G401.6 (cell line): ENCODE results near the gene C19orf33.
"Not testable (repeated sequence)": the region's sequence is repeated elsewhere in the genome, so short reads cannot be mapped to it uniquely, and the experiment has no call there.

ENCODE experiments used
- FAIRE-seq: peaks from 2 replicates; lab custom pipeline; 2012; peaks lifted over from hg19 to GRCh38; lab: Jason Lieb, UNC

The C19orf33 gene

DNA sequence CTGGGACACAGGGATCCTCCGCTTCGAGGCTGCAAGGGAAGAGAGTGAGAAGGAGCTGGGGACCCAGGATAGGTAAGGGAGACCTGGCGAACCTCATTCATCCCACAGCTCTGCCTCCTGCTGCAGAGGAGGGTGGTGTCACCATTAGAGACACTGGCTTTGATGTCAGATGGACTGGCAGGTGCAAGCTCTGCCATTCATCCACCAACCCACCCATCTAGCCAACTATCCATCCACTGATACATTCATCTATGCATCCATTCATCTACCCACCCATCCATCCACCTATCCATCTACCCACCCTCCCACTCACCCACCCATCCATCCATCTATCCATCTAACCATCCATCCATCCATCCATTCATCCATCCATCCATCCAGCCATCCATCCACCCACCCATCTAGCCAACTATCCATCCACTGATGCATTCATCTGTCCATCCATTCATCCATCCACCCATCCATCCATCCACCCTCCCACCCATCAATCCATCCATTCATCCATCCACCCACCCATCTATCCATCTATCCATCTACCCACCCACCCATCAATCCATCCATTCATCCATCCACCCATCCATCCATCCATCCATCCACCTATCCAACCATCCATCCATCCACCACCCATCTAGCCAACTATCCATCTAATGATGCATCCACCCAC lies 5.7 kb downstream of the C19orf33 start:
- no peak for FAIRE-seq

DNA sequence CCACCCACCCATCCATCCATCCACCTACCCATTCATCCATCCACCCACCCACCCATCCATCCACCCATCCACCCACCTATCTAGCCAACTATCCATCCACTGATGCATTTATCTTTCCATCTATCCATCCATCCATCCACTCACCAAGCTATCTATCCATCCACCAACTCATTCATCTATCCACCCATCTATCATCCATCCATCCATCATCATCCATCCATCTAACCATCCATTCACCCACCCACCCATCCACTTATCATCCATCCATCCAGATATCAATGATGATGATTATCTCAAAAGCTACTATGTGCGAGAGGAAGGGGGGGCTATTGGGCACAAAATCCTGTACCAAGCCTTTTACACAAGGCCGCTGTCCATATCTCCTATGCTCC lies 6.2 kb downstream of the C19orf33 start:
- no peak for FAIRE-seq

DNA sequence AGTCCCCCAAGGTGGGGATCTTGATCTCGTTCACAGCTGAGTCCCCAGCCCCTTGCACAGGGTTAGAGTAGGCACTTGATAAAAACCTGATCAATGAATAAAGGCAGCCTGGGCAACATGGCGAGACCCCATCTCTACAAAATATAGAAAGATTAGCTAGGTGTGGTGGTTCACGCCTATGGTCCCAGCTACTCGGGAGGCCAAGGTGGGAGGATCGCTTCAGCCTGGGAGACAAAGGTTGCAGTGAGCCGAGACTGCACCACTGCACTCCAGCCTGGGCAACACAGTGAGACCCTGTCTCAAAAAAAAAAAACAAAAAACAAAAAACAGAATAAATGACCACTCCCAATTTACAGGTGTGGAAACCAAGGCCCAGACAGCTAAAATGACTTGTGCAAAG lies 6.9 kb downstream of the C19orf33 start:
- no peak for FAIRE-seq

DNA sequence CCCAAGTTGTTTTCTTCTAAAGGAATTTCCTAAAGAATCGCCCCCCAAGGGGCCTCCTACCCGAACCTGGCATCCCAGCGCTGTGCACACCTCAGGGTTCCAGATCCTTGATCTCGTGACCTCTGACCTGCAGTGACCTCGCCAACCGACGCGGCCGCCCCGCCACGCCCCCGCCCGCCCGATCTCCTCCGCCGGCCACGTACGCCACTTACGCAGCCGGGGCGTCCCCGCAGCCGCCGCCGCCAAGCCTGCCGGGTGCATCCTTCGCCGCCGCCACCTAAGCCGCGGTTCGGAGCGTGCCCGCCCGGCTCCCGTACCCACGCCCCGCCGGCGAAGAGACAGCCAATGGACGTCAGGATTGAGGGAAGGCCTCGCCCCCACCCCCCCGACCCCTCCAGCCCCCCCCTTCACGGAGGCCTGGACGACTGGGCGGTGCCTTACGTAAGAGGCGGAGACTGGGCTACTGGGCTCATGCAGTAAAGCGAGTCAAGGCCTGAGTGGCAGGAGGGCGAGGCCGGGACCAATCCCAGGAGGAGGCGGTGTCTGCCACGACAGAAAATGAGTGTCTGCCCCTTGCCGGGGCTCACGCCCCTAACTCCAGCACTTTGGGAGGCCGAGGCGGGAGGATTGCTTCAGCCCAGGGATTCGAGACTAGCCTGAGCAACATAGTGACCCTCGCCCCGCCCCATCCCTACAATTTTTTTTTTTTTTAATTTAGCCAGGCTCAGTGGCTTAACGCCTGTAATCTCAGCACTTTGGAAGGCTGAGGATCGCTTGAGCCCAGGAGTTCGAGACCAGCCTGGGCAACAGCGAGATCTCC lies 11.8 kb downstream of the C19orf33 start, which contains the start of gene YIF1B:
Gene YIF1B (minus strand): TSS at position 291 of the 820 bp plus-strand sequence. CDS start 30 bp downstream, at position 261.
- FAIRE-seq, result peak; percentile 91

DNA sequence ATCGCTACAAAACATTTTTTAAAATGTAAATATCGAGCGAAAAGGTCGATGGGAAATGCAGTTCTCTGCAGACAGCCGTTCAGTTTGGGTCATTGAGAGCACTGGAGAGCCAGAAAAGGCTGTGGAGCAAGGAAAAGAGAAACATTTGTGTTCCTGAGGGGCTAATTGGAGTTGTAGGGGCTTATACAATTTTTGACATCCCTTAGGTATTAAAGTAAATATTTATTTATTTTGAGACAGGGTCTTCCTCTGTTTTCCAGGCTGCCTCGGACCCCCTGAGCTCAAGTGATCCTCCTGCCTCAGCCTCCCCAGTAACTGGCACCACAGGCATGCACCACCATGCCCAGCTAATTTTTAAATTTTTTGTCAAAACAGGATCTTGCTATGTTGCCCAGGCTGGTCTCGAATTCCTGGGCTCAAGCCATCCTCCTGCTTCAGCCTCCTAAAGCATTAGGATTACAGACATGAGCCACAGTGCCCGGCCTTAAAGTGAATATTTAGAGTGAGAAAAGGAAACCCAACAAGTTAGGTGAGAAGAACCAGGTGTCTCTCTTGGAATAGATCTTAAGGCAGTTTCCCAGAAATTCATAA lies 12.5 kb downstream of the C19orf33 start:
- FAIRE-seq, result no peak

DNA sequence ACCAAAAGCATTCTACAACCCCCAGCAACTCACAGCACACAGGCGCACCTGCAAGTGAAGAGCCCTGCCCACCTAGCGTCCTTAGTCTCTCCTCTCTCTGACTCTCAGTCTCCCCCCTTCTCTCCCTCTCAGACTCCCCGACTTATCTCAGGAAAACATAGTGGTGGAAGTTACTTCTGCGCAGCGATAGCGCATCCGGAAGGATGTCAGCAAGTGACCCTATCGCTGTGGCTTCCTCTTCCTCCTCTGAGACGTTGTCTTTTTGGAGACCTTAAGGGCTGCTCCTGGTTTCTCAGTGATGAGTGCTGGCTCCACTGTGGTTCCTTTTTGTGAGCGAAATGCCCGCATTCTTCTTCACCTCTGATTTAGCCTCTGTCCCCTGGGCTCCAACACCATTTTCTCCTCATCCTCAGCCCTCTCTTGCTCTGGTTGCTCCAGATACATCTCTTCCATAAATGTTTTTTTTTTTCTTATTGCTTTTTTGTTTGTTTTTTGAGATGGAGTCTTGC lies 13.1 kb downstream of the C19orf33 start:
- no peak for FAIRE-seq

DNA sequence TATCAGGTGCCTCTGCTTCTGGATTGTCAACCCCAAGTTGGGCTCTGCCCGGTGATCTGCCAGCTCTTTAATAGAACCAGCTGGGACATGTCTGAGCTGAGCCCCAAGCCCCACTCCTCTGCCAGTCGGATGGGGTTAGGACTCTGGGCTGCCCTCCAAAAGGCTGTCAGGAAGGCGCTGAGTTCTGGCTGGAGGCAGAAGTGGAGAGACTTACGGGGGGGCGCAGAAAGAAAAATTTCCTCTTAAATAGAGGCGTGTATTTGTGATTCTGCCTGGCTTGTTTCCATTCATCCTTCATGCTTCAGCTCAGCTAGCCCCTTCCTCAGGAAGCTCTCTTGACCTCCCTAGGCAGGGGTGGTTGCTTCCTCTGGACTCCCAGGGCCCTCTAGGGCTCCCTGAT lies 14.6 kb downstream of the C19orf33 start:
- FAIRE-seq, result no peak

DNA sequence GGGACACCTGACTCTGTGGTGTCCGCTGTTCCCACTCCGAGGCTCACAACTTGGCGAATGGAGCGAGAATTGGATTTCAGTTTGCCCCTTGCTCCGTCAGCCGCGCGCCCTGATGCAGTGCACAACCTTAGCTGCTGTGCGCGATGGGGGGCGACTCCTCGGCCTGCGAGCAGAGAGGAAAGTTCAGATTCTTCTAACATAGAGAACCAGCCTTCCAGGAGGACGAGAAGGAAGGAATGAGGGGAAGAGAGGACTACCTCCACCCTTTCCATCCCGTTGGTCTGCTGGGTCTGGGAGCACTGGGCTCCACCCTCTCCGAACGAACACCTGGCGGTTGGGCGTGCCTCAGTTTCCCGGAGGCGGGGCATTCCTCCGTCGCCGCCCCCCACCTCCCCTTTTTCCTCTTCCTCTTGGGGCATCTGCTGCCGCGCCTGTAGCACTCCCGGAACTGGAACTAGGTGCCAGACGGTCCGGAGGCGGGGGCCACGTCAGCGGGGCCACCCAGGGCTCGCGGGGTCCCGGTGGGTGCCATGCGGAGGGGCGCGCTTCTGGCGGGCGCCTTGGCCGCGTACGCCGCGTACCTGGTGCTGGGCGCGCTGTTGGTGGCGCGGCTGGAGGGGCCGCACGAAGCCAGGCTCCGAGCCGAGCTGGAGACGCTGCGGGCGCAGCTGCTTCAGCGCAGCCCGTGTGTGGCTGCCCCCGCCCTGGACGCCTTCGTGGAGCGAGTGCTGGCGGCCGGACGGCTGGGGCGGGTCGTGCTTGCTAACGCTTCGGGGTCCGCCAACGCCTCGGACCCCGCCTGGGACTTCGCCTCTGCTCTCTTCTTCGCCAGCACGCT lies 15.6 kb downstream of the C19orf33 start, which contains the start of gene KCNK6:
Gene KCNK6 (plus strand): TSS at position 425 of the 838 bp plus-strand sequence. CDS start 106 bp downstream, at position 531.
- FAIRE-seq, result no peak

DNA sequence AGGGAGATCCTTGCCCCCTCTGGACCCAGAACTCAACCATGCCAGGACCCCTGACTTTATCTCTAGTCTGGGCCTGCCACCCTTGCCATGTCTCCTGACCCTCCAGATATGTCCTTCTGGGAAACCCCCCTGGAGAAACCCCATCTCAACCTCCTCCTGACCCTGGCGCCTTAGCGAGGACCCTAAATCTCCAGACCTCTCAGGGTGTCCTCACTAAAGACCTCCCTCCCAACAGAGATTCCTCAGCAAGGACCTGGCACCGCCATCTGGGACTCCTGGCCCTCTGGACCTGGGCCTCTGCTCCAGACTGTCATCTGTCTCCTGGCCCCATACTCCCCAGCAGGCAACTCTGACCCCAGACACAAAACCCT lies 16.9 kb downstream of the C19orf33 start:
- no peak for FAIRE-seq

DNA sequence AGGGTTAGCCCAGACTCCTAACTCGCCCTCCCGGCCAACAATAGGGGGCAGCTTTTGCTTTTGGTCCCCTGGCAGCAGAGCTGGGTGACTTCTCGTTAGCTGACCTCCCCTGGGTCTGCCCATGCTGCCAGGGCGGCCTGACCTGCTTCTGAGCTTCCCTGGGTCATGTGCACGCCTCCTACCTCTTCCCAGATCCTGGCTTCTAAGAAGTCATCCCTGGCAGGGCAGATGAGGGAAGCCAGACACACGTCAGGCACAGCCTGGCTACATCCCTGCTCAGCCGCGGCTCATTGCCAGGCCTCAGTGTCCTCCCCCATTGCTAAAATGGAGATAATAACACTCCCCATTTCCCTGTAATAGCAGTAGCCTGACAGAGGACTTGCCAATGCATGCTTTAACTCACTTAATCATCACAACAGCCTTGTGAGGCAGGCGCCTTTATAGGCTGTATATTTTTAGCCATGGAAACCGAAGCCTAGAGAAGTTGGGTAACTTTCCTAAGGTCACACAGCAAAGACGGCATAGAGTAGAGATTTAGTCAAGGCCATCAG lies 17.7 kb downstream of the C19orf33 start:
- no peak for FAIRE-seq

DNA sequence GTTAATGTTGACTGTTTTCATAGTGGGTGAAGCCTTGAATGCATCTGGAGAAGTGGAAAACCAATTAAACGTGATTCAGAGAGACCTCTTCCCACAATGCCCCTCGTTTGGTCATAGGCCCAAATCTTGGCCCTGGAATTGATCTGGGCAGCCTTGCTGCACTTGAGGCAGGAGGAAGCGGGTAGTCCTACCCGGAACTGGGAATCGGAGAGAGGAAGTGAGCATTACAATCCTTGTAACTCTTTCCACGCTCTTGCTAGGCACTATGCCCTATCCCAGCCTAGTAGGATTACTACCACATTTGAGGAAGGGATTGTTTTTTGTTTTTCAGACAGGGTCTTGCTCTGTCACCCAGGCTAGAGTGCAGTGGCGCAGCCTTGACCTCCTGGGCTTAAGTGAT lies 19.2 kb downstream of the C19orf33 start:
- no peak for FAIRE-seq

DNA sequence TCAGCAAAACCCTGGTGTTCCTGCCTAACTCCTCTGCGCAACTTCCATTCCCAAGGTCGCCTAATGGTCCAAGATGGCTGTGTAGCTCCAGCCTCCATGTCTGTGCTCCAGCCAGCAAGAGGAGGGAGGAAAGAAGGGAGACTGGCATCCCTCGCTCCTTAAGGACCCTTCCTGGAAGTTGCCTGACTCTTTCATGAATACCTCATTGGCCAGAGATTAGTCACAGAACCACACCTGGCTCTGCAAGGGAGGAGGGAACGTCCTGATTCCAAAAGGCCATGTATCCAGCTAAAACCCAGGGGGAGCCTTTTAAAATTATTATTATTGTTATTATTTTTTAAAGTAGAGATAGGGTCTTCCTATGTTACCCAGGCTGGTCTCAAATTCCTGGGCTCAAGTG lies 20.4 kb downstream of the C19orf33 start:
- no peak for FAIRE-seq

DNA sequence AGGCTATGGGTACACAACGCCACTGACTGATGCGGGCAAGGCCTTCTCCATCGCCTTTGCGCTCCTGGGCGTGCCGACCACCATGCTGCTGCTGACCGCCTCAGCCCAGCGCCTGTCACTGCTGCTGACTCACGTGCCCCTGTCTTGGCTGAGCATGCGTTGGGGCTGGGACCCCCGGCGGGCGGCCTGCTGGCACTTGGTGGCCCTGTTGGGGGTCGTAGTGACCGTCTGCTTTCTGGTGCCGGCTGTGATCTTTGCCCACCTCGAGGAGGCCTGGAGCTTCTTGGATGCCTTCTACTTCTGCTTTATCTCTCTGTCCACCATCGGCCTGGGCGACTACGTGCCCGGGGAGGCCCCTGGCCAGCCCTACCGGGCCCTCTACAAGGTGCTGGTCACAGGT lies 22.5 kb downstream of the C19orf33 start:
- FAIRE-seq, result no peak

DNA sequence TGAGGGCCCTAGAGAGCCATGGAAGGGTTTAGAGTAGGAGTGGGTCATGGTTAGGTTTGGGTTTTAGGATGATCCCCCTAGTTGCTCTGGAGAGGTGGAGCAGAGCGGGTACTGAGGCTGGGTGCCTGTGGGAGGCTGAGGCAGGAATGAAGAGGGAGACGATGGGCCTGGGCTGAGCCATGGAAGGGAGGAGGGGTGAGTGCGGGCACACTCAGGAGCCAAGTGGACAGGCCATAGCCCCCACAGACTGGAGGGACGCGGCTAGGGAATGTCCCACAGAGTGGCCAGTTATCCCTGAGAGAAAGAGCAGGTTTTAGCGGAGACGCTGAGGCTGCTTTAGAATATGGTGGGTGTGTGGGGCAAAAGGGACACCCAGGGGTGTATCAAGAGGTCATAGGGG lies 25.6 kb downstream of the C19orf33 start:
- FAIRE-seq, result no peak

DNA sequence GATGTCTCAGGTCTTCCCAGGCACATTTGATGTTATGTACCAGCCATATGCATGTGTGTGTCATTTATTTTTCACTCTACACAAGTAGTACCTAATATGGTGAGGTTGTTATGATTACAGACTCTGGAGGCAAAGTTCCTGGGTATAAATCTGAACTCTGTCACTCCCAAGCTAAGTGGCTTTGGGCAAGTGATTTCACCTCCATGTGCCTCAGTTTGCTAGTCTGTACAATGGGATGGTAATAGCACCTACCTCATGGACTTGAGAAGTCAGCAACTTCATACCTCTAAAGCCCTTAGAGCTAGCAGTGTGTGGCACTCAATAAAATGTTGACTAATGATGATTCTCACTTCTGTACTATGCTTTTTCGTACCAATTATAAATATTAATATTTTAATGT lies 27.7 kb downstream of the C19orf33 start:
- FAIRE-seq, result no peak

DNA sequence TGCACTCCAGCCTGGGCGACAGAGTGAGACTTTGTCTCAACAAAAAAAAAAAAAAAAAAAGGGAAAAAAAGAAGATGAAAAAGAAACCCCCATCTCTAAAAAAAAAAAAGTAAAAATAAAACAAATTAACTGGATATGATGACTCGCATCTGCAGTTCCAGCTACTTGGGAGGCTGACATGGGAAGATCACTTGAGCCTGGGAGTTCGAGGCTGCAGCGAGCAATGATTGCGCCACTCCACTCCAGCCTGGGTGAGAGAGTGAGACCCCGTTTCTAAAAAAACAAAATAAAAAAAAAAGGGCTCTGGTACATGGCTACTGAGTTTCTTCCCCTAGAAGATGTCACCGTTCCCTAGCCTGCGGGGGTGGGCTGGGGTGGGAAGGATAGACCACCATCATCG lies 29.2 kb downstream of the C19orf33 start:
- no peak for FAIRE-seq

DNA sequence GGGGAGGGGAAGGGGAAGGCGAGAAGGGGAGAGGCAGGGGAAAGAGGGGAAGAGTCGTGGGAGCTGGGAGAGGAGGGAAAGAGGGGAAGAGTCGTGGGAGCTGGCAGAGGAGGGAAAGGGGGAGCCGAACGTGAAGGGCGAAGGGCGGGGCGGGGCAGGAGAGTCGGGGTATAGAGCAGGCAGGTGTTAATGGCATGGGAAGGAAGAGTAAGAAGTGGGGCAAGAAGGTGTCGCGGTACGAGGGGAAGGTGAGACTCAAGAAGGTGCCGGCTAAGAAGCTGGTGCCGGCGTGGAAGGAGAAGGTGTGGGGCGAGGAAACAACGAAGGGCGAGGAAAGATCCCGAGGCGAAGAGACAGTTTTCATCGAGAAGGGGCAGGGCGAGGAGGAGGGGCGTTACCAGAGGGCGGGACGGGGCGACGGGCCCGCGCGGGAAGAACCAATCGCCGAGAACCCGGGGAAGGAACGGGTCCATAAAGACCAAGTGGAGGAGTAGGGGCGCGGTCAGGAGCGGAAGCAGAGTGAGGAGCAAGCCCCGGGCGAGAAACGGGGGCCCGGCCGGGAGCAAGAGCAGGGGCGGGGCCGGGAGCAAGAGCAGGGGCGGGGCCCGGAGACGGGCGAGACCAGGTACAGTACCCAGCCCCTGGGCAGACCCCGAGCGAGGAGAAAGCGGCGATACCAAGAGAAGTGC lies 32.0 kb downstream of the C19orf33 start:
- peak; percentile 96 for FAIRE-seq

DNA sequence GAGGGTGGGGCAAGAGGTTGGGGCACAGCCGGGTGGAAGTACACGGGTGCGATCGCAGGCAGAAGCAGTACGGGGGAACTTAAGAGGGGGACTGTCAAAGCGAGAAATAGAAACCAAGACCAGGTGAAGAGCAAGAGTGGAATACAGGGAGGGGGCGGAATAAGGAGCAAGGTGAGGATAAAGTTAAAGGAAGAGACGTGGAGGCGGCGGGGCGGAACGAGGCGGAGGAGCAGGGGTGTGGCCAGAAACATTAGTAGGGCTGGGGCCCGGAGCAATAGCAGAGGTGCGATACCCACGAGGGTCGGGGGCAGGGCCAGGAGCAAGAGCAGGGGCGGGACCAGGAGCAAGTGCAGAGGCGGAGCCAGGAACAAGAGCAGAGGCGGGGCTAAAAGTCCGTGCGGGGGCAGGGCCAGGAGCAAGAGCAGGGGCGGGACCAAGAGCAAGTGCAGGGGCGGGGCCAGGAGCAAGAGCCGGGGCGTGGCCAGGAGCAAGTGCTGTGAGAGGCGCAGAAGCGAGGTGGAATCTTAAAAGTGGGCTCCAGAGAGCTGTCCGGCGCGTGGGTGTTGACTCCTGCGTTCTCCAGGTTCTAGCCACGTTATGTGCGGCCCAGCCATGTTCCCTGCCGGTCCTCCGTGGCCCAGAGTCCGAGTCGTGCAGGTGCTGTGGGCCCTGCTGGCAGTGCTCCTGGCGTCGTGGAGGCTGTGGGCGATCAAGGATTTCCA lies 32.7 kb downstream of the C19orf33 start:
- FAIRE-seq, result peak; percentile 98

DNA sequence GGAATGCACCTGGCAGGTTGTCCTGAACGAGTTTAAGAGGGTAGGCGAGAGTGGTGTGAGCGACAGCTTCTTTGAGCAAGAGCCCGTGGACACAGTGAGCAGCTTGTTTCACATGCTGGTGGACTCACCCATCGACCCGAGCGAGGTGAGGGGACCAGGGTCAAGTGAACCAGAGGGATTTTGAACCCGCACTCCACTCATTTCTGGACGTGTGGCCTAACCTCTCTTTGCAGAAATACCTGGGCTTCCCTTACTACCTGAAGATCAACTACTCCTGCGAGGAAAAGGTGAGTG lies 33.3 kb downstream of the C19orf33 start:
- no peak for FAIRE-seq

DNA sequence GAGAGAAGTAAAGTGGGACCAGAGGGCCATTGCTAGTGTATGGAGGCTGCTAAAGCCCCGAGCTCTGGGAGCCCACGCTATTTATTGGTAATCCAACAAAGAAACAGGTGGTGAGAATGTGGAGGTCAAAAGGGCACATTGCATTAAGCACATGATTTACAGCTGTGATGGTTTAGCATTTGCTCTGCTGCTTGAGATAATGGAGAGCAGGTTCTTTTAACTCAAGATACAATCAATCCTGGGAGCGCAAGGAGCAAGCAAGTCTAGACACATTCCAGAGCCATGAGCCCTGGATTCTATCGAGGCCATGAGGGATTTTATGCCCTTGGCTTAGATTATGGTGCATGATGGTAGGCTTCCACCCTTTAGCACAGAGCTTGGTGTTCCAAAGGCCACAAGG lies 35.0 kb downstream of the C19orf33 start:
- not testable (repeated sequence) for FAIRE-seq

DNA sequence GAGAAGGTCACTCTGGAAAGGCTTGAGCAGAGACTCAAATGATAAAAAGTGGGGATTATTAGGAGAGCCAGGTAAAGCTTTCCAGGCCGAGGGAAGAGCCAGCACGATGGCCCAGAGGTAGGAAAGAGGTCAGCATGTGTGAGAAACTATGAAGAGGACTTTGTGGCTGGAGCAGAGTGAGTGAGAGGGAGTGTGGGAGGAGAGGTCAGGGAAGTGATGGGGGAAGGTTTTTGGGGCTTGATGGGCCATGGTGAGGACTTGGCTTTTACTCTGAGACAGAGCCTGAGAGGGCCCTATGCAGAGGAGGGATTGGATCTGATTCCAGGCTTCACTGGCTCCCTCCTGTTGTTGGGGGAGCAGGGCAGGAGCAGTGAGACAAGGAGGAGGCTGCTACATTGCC lies 36.9 kb downstream of the C19orf33 start:
- no peak for FAIRE-seq
